GM23248 (cell line): Measurements from ENCODE around the gene ZNF467.

Experiments used
- EZH2 ChIP-seq: fragments of 200-600 bp; sonication (generic); IDR thresholded peaks from 2 replicates; pipeline ENCODE4 v1.6.1; 2018; ENCODE audit warnings: antibody characterized with exemption, mild to moderate bottlenecking; ENCODE audit not compliant: insufficient read depth, poor library complexity, severe bottlenecking
- EZH2phosphoT487 ChIP-seq: fragments of 200-600 bp; sonication (generic); IDR thresholded peaks from 2 replicates; pipeline ENCODE4 v1.6.1; 2018; ENCODE audit warnings: antibody characterized with exemption, moderate library complexity, mild to moderate bottlenecking, low read depth; ENCODE audit not compliant: insufficient read depth

DNA sequence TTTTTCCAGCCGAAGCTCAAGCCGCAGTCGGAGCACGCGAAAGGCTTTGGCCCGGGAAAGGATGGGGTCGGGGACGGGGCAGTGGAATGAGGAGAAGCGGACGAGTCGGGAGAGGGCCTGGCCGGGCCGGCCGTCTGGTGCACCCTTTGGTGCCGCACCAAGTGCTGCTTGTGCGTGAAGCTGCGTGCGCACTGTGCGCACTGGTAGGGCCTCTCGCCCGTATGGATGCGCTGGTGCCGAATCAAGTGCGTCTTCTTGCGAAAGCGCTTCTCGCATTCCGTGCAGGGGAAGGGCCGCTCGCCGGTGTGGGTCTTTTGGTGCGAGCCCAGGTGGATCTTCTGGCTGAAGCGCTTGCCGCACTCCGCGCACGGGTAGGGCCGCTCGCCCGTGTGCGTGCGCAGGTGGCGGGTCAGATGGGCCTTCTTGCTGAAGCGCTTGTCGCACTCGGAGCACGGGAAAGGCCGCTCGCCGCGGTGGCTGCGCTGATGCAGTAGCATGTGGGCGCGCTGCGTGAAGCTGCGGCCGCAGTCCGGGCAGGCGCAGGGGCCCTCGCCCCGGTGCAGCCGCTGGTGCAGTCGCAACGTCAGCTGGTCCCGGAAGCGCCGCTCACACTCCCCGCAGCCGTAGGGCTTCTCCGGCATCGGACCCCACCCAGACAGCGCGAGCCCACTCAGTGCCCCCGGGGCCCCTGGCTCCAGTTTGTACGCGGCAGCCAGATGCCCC is 7.8 kb downstream of the ZNF467 start:
- TF ChIP-seq EZH2 (no peak), EZH2phosphoT487 (no peak)
